ENCODE results near the gene NSD2.

Gene NSD2

DNA sequence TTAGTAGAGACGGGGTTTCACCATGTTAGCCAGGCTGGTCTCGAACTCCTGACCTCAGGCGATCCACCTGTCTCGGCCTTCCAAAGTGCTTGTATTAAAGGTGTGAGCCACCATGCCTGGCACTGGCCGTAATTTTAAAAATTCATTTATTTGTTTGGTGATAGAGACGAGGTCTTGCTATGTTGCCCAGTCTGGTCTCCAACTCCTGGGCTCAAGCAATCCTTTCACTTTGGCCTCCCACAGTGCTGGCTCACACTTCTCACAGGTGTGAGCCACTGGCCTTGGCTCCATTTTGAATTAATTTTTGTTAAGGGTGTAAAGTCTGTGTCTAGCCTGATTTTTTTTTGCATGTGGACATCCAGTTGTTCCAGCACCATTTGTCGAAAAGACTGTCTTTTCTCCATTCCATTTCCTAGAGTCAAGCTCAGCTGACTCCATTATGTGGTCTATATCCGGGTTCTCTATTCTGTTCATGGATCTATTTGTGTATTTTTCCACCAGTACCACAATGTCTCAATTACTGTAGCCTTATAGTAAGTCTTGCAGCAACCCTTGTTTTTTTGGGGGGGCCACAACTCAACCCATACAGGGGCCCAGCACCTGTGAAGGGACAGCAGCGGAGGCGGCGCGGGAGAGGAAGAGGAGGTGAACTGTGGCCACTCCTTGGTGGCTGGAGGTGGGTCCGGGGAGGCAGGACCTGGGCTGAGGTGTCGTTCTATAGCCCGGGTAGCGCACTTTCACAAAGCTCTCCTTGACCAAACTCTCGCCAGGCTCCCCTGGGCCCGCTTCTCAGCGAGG is 1.5 kb upstream of the NSD2 start:
- peaks cover 22% of the 10 kb centered on the region for H4K20me1 ChIP-seq (ENCODE audit: insufficient read depth, low read length)
- no peaks in the 10 kb centered on the region for H3K9me3 ChIP-seq (ENCODE audit: insufficient read depth, low read length)
- H3K27me3 ChIP-seq (ENCODE audit: low read depth, low read length) = no peaks in the 10 kb centered on the region; the same call in 1 of the 2 replicates
- peak overlapping the region; percentile 88 for H3K4me3 ChIP-seq (ENCODE audit: low read length)
- H3K27ac ChIP-seq (ENCODE audit: low read length) = peak overlapping the region; percentile 93
- H3K79me2 ChIP-seq (ENCODE audit: low read length) = peaks cover 41% of the 10 kb centered on the region
- H3K4me1 ChIP-seq (ENCODE audit: low read length) = peaks cover 32% of the 10 kb centered on the region
- H3K4me2 ChIP-seq (ENCODE audit: low read length) = peak overlapping the region; percentile 98
- H2AFZ ChIP-seq (ENCODE audit: low read depth, low read length) = 0 out of 2 replicates have a peak overlapping the region, but pooled peaks have one; percentile 18
- no peak for TF ChIP-seq EZH2phosphoT487 (IDR thresholded peaks at IDR 0.05; ENCODE audit: low read depth)
- TF ChIP-seq CTCF (IDR thresholded peaks at IDR 0.05; ENCODE audit: low read depth, low read length) = no peak
- peak overlapping the region; percentile 94 for H3K9ac ChIP-seq (ENCODE audit: low read length)
- peaks cover 7% of the 10 kb centered on the region for H3K36me3 ChIP-seq (replicated peaks; ENCODE audit: low read depth, low read length)

GRCh38 chr4:1870328-1870577 is 940 bp upstream of the NSD2 start:
- Histone ChIP-seq H4K20me1 (ENCODE audit: insufficient read depth, low read length) (peaks cover 27% of the 10 kb centered on the region), H3K79me2 (ENCODE audit: low read length) (peaks cover 47% of the 10 kb centered on the region), H3K4me2 (ENCODE audit: low read length) (peak overlapping the region; percentile 98), H3K27me3 (ENCODE audit: low read depth, low read length) (no peaks in the 10 kb centered on the region; the same call in 1 of the 2 replicates), H3K9me3 (ENCODE audit: insufficient read depth, low read length) (no peaks in the 10 kb centered on the region), H3K27ac (ENCODE audit: low read length) (peak overlapping the region; percentile 93), H3K4me1 (ENCODE audit: low read length) (peaks cover 32% of the 10 kb centered on the region), H3K9ac (ENCODE audit: low read length) (peak overlapping the region; percentile 94), H3K36me3 (replicated peaks; ENCODE audit: low read depth, low read length) (peaks cover 7% of the 10 kb centered on the region), H2AFZ (ENCODE audit: low read depth, low read length) (peak overlapping the region; percentile 67; the same call in 1 of the 2 replicates), H3K4me3 (ENCODE audit: low read length) (peak overlapping the region; percentile 88)
- TF ChIP-seq EZH2phosphoT487 (IDR thresholded peaks at IDR 0.05; ENCODE audit: low read depth) (no peak), CTCF (IDR thresholded peaks at IDR 0.05; ENCODE audit: low read depth, low read length) (no peak)

GRCh38 chr4:1871471-1872021 is 353 bp downstream of the NSD2 start:
- Histone ChIP-seq H3K79me2 (ENCODE audit: low read length) (peaks cover 60% of the 10 kb centered on the region), H3K27me3 (ENCODE audit: low read depth, low read length) (no peaks in the 10 kb centered on the region; the same call in 1 of the 2 replicates), H3K27ac (ENCODE audit: low read length) (peak overlapping the region; percentile 88)

More at GRCh38 chr4:1871471-1872021, 353 bp downstream of the NSD2 start:
- peak overlapping the region; percentile 83 for H3K4me2 ChIP-seq (ENCODE audit: low read length)
- H3K9me3 ChIP-seq (ENCODE audit: insufficient read depth, low read length) = no peaks in the 10 kb centered on the region
- H3K9ac ChIP-seq (ENCODE audit: low read length) = peak overlapping the region; percentile 96
- H3K36me3 ChIP-seq (replicated peaks; ENCODE audit: low read depth, low read length) = peaks cover 7% of the 10 kb centered on the region
- peaks cover 36% of the 10 kb centered on the region for H4K20me1 ChIP-seq (ENCODE audit: insufficient read depth, low read length)
- peak overlapping the region; percentile 90 for H3K4me3 ChIP-seq (ENCODE audit: low read length)
- TF ChIP-seq EZH2phosphoT487 (IDR thresholded peaks at IDR 0.05; ENCODE audit: low read depth) (no peak), CTCF (IDR thresholded peaks at IDR 0.05; ENCODE audit: low read depth, low read length) (no peak)
- no peak overlapping the region for H2AFZ ChIP-seq (ENCODE audit: low read depth, low read length)
- H3K4me1 ChIP-seq (ENCODE audit: low read length) = peaks cover 32% of the 10 kb centered on the region
